H9 (cell line): ENCODE results near the gene MAL. TPM values are rescaled to one million over a fixed set of nuclear protein-coding genes. Genes with fewer than 3 reads are reported as not detected.

Experiments
- DNase-seq: peaks from one replicate; pipeline ENCODE4 v3.0.0-alpha.2; 2017
- H2AFZ ChIP-seq: one replicate; pipeline ENCODE4 v1.6.1; 2013; ENCODE audit warnings: mild to moderate bottlenecking, low read length, control low read depth, moderate library complexity
- H2AK5ac ChIP-seq: 2 replicates; pipeline ENCODE4 v1.6.1; 2013; ENCODE audit warnings: low read length, control low read depth, mixed read lengths; ENCODE audit not compliant: insufficient read length
- H2BK120ac ChIP-seq: one replicate; pipeline ENCODE4 v1.6.1; 2013; ENCODE audit warnings: low read depth, mild to moderate bottlenecking, low read length, control low read depth, inconsistent platforms; ENCODE audit not compliant: poor library complexity, severe bottlenecking
- H2BK12ac ChIP-seq: 2 replicates; pipeline ENCODE4 v1.6.1; 2013; ENCODE audit warnings: low read length, control low read depth, mixed read lengths, low read depth; ENCODE audit not compliant: insufficient read length
- H2BK15ac ChIP-seq: 2 replicates; pipeline ENCODE4 v1.6.1; 2013; ENCODE audit warnings: low read depth, low read length, control low read depth
- H2BK20ac ChIP-seq: one replicate; pipeline ENCODE4 v1.6.1; 2013; ENCODE audit warnings: low read depth, mild to moderate bottlenecking, low read length, control low read depth, inconsistent platforms; ENCODE audit not compliant: poor library complexity, severe bottlenecking
- H2BK5ac ChIP-seq: 2 replicates; pipeline ENCODE4 v1.6.1; 2013; ENCODE audit warnings: low read length, control low read depth, mixed read lengths; ENCODE audit not compliant: insufficient read length
- H3K14ac ChIP-seq: 2 replicates; pipeline ENCODE4 v1.6.1; 2013; ENCODE audit warnings: low read length, control low read depth; ENCODE audit not compliant: insufficient read depth
- H3K18ac ChIP-seq: 2 replicates; pipeline ENCODE4 v1.6.1; 2013; ENCODE audit warnings: low read depth, mild to moderate bottlenecking, mixed read lengths, low read length, control low read depth; ENCODE audit not compliant: insufficient read length
- H3K23ac ChIP-seq: 2 replicates; pipeline ENCODE4 v1.6.1; 2013; ENCODE audit warnings: low read length, control low read depth, mixed read lengths, low read depth; ENCODE audit not compliant: insufficient read length
- H3K23me2 ChIP-seq: 2 replicates; pipeline ENCODE4 v1.6.1; 2013; ENCODE audit warnings: low read depth, mild to moderate bottlenecking, mixed read lengths, low read length, control low read depth; ENCODE audit not compliant: insufficient read length, poor library complexity, severe bottlenecking
- H3K27ac ChIP-seq: 2 replicates; pipeline ENCODE4 v1.5.1; 2013; ENCODE audit warnings: low read length, control low read depth, mixed read lengths, low read depth; ENCODE audit not compliant: insufficient read length
- H3K27me3 ChIP-seq: 2 replicates; pipeline ENCODE4 v1.6.1; 2013; ENCODE audit warnings: low read length, control low read depth, inconsistent platforms; ENCODE audit not compliant: insufficient read depth
- H3K4ac ChIP-seq: 2 replicates; pipeline ENCODE4 v1.6.1; 2013; ENCODE audit warnings: low read depth, mild to moderate bottlenecking, control low read depth, inconsistent platforms, low read length, moderate library complexity
- H3K4me1 ChIP-seq: 2 replicates; pipeline ENCODE4 v1.6.1; 2013; ENCODE audit warnings: low read length, control low read depth, inconsistent platforms; ENCODE audit not compliant: insufficient read depth
- H3K4me2 ChIP-seq: 2 replicates; pipeline ENCODE4 v1.6.1; 2013; ENCODE audit warnings: low read length, control low read depth, mixed read lengths; ENCODE audit not compliant: insufficient read length, insufficient read depth
- H3K56ac ChIP-seq: 2 replicates; pipeline ENCODE4 v1.6.1; 2013; ENCODE audit warnings: low read depth, mild to moderate bottlenecking, mixed read lengths, low read length, control low read depth; ENCODE audit not compliant: insufficient read length
- H3K79me1 ChIP-seq: 2 replicates; pipeline ENCODE4 v1.6.1; 2013; ENCODE audit warnings: low read depth, mild to moderate bottlenecking, moderate library complexity, low read length, control low read depth, inconsistent platforms; ENCODE audit not compliant: insufficient read depth, poor library complexity, severe bottlenecking
- H3K79me2 ChIP-seq: 2 replicates; pipeline ENCODE4 v1.6.1; 2013; ENCODE audit warnings: low read length, control low read depth, inconsistent platforms; ENCODE audit not compliant: insufficient read depth
- H3K9ac ChIP-seq: 2 replicates; pipeline ENCODE4 v1.6.1; 2013; ENCODE audit warnings: low read length, control low read depth, mixed read lengths; ENCODE audit not compliant: insufficient read length; ENCODE audit errors: extremely low read depth
- H3K9me3 ChIP-seq: one replicate; pipeline ENCODE4 v1.6.1; 2013; ENCODE audit warnings: low read depth, low read length, inconsistent platforms; ENCODE audit not compliant: control insufficient read depth
- H3T11ph ChIP-seq: one replicate; pipeline ENCODE4 v1.6.1; 2013; ENCODE audit warnings: mild to moderate bottlenecking, low read length, control low read depth, inconsistent platforms
- H4K20me1 ChIP-seq: one replicate; pipeline ENCODE4 v1.6.1; 2013; ENCODE audit not compliant: control insufficient read depth, insufficient read length, insufficient read depth
- H4K5ac ChIP-seq: 2 replicates; pipeline ENCODE4 v1.6.1; 2013; ENCODE audit warnings: low read depth, mild to moderate bottlenecking, mixed read lengths, low read length, control low read depth; ENCODE audit not compliant: insufficient read length
- H4K8ac ChIP-seq: replicated peaks from 2 replicates; pipeline ENCODE4 v1.6.1; 2013; ENCODE audit warnings: low read length, control low read depth, mixed read lengths, low read depth; ENCODE audit not compliant: insufficient read length
- H4K91ac ChIP-seq: 2 replicates; pipeline ENCODE4 v1.6.1; 2013; ENCODE audit warnings: low read depth, mild to moderate bottlenecking, moderate library complexity, mixed read lengths, low read length, control low read depth; ENCODE audit not compliant: insufficient read length
- H3K27ac Mint-ChIP-seq, 3 experiments: 2 replicates in 2 of 3; 3 replicates in 1 of 3; pipeline ENCODE4 v1.8.0; 2020 to 2021; ENCODE audit warnings: mixed read lengths in 3 of 3, mild to moderate bottlenecking in 1 of 3, moderate library complexity in 1 of 3
- H3K27me3 Mint-ChIP-seq: 2 replicates; pipeline ENCODE4 v1.8.0; 2021; ENCODE audit warnings: low read depth, mild to moderate bottlenecking, moderate library complexity, mixed read lengths
- H3K36me3 Mint-ChIP-seq, 3 experiments: 2 replicates in 2 of 3; 3 replicates in 1 of 3; pipeline ENCODE4 v1.8.0; 2020 to 2021; ENCODE audit warnings: low read depth in 3 of 3, mixed read lengths in 3 of 3; ENCODE audit not compliant: insufficient read depth in 1 of 3
- H3K4me1 Mint-ChIP-seq, 2 experiments: 2 replicates each; pipeline ENCODE4 v1.8.0; 2020; ENCODE audit warnings: mixed read lengths in 2 of 2
- H3K4me3 Mint-ChIP-seq, 2 experiments: 2 replicates in 1 of 2; 3 replicates in 1 of 2; pipeline ENCODE4 v1.8.0; 2020 to 2021; ENCODE audit warnings: mild to moderate bottlenecking in 2 of 2, mixed read lengths in 2 of 2, moderate library complexity in 1 of 2
- H3K9me3 Mint-ChIP-seq, 2 experiments: 2 replicates in 1 of 2; 3 replicates in 1 of 2; pipeline ENCODE4 v1.8.0; 2020; ENCODE audit warnings: mild to moderate bottlenecking in 2 of 2, mixed read lengths in 2 of 2, moderate library complexity in 1 of 2
- WGBS: extraction: QIAGEN DNeasy Blood & Tissue Kit; methylation state at CpG from one replicate; pipeline ENCODE4 v1.1.7; 2013; ENCODE audit warnings: missing lambda C conversion rate, low lambda C conversion rate, mixed read lengths; ENCODE audit not compliant: insufficient read length; ENCODE audit errors: extremely low coverage; 5-methylcytosine and 5-hydroxymethylcytosine counted together
- total RNA-seq: library from RNA; stranded (reverse); gene quantifications from 2 replicates; pipeline ENCODE4 v1.2.1, GENCODE V29; 2021
- TF ChIP-seq, protein P1 (sequence below): fragments of 200-600 bp; sonication (generic); conservative IDR thresholded peaks from 3 replicates; pipeline ENCODE4 v1.8.0; 2021; ENCODE audit warnings: antibody characterized with exemption, mild to moderate bottlenecking

The MAL gene
- total RNA-seq, 1 experiment from 2014 or later, result not detected

GRCh38 chr2:95055262-95055661 is 29.8 kb downstream of the MAL start:
- H2BK5ac ChIP-seq, result no peak overlapping the region

More at GRCh38 chr2:95055262-95055661, 29.8 kb downstream of the MAL start:
- Histone ChIP-seq H4K91ac (no peak overlapping the region), H3K9me3 (no peaks in the 10 kb centered on the region), H4K20me1 (no peaks in the 10 kb centered on the region), H3K4me1 (no peaks in the 10 kb centered on the region; the same call in 1 of the 2 replicates), H3K27ac (no peak overlapping the region), H2BK12ac (no peak overlapping the region), H3K23me2 (no peaks in the 10 kb centered on the region), H3K79me1 (no peaks in the 10 kb centered on the region), H3K56ac (no peak overlapping the region), H3K9ac (no peak overlapping the region), H3K14ac (no peak overlapping the region), H2BK120ac (no peak overlapping the region), H3K4ac (no peak overlapping the region), H2BK15ac (no peak overlapping the region), H2AFZ (no peak overlapping the region), H3T11ph (no peak overlapping the region), H3K18ac (no peak overlapping the region), H3K23ac (no peak overlapping the region), H2AK5ac (no peak overlapping the region), H4K8ac (no peak overlapping the region), H4K5ac (no peak overlapping the region), H3K27me3 (no peaks in the 10 kb centered on the region), H3K4me2 (no peak overlapping the region), H3K79me2 (no peaks in the 10 kb centered on the region), H2BK20ac (no peak overlapping the region)
- Mint-ChIP-seq H3K4me3 (no peak overlapping the region), H3K4me1 (peaks cover 4 to 8% of the 10 kb centered on the region in 2 experiments), H3K9me3 (no peaks in the 10 kb centered on the region), H3K27ac (no peak overlapping the region), H3K27me3 (peaks cover 43% of the 10 kb centered on the region), H3K36me3 (no peaks in the 10 kb centered on the region)
- WGBS, result no CpG with 5 or more reads among the region's 3 CpGs
- no peak for DNase-seq
- TF ChIP-seq, protein P1, sequence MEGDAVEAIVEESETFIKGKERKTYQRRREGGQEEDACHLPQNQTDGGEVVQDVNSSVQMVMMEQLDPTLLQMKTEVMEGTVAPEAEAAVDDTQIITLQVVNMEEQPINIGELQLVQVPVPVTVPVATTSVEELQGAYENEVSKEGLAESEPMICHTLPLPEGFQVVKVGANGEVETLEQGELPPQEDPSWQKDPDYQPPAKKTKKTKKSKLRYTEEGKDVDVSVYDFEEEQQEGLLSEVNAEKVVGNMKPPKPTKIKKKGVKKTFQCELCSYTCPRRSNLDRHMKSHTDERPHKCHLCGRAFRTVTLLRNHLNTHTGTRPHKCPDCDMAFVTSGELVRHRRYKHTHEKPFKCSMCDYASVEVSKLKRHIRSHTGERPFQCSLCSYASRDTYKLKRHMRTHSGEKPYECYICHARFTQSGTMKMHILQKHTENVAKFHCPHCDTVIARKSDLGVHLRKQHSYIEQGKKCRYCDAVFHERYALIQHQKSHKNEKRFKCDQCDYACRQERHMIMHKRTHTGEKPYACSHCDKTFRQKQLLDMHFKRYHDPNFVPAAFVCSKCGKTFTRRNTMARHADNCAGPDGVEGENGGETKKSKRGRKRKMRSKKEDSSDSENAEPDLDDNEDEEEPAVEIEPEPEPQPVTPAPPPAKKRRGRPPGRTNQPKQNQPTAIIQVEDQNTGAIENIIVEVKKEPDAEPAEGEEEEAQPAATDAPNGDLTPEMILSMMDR, result no peak
